MM.1S (cell line): Measurements from ENCODE around the gene TMEM132E.

ENCODE experiments used
- EZH2 ChIP-seq: fragments of 300-600 bp; sonication (generic); optimal IDR thresholded peaks from 2 replicates; pipeline ENCODE3; 2017; ENCODE audit warnings: low read depth, mild to moderate bottlenecking, antibody characterized with exemption, low read length, mixed read lengths
- EZH2phosphoT487 ChIP-seq: fragments of 300-600 bp; sonication (generic); IDR thresholded peaks from 2 replicates; pipeline ENCODE4 v1.6.1; 2018; ENCODE audit warnings: antibody characterized with exemption, low read length
- TF ChIP-seq, protein P1 (sequence below): fragments of 300-600 bp; sonication (generic); IDR thresholded peaks from 2 replicates; pipeline ENCODE4 v1.5.1; 2016; ENCODE audit warnings: antibody characterized with exemption, low read length, mixed read lengths

DNA sequence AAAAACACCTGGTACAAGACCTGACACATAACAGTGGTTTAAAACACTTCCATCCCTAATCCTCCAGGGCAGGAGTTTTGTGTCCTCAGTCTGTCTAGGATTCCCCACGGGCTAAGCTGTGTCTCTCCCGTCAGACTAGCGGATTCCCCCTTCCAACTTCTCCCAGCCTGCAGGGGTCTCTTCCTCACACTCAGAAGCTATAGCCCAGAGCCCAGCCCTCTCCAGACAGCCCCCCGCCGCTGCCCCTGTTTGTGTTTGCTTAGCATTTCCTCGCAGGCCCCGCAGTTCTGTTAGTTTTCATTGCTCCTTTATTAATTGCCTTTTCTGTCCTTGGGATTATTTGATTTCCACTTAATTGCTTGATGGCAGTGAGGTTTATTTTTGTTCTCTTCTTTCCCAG lies 91.2 kb downstream of the TMEM132E start:
- TF ChIP-seq, protein P1, sequence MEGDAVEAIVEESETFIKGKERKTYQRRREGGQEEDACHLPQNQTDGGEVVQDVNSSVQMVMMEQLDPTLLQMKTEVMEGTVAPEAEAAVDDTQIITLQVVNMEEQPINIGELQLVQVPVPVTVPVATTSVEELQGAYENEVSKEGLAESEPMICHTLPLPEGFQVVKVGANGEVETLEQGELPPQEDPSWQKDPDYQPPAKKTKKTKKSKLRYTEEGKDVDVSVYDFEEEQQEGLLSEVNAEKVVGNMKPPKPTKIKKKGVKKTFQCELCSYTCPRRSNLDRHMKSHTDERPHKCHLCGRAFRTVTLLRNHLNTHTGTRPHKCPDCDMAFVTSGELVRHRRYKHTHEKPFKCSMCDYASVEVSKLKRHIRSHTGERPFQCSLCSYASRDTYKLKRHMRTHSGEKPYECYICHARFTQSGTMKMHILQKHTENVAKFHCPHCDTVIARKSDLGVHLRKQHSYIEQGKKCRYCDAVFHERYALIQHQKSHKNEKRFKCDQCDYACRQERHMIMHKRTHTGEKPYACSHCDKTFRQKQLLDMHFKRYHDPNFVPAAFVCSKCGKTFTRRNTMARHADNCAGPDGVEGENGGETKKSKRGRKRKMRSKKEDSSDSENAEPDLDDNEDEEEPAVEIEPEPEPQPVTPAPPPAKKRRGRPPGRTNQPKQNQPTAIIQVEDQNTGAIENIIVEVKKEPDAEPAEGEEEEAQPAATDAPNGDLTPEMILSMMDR = no peak
- no peak for TF ChIP-seq EZH2
- no peak for TF ChIP-seq EZH2phosphoT487
